Measurements from ENCODE around the gene B4GALNT1.
"Not testable (repeated sequence)": the region's sequence is repeated elsewhere in the genome, so short reads cannot be mapped to it uniquely, and the experiment has no call there.

The B4GALNT1 gene

DNA sequence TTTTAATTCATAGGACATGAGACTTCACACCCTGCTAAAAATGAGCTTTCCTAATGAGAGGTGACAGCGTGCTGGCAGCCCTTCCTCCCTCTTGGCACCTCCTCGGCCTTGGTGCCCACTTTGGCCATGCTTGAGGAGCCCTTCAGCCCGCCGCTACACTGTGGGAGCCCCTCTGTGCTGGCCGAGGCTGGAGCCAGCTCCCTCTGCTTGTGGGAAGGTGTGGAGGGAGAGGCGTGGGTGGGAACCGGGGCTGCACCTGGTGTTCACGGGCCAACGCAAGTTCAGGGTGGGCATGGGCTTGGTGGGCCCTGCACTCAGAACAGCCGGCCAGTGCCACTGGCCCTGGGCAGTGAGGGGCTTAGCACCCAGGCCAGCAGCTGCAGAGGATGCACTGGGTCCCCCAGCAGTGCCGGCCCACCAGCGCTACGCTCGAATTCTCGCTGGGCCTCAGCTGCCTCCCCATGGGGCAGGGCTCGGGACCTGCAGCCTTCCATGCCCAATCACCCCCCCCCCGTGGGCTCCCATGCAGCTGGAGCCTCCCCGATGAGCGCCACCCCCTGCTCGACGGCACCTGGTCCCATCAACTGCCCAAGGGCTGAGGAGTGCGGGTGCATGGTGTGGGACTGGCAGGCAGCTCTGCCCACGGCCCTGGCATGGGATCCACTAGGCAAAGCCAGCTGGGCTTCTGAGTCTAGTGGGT is 22.7 kb upstream of the B4GALNT1 start:
- in situ Hi-C loops (cut with HindIII; ENCODE audit: low pct_ligation_motif_present, low sequenced_read_pairs): no loop called here
- Histone ChIP-seq H3K36me3 (replicated peaks) (no peaks in the 10 kb centered on the region), H3K4me3 (ENCODE audit: low read depth, low read length) (no peak overlapping the region), H3K27ac (no peak overlapping the region), H3K27me3 (replicated peaks) (no peaks in the 10 kb centered on the region)
- no peak for DNase-seq
- TF ChIP-seq CTCF (IDR thresholded peaks at IDR 0.05; ENCODE audit: low read depth, low read length, missing control alignments): no peak

GRCh38 chr12:57654042-57654441 is 21.0 kb upstream of the B4GALNT1 start:
- in situ Hi-C loops (cut with HindIII; ENCODE audit: low pct_ligation_motif_present, low sequenced_read_pairs): no loop called here
- TF ChIP-seq CTCF (IDR thresholded peaks at IDR 0.05; ENCODE audit: low read depth, low read length, missing control alignments): no peak
- no peak for DNase-seq

GRCh38 chr12:57646659-57647049 is 13.7 kb upstream of the B4GALNT1 start:
- H3K27ac ChIP-seq; in situ Hi-C loops (cut with HindIII; ENCODE audit: low pct_ligation_motif_present, low sequenced_read_pairs); DNase-seq; H3K27me3 ChIP-seq (replicated peaks); H3K36me3 ChIP-seq (replicated peaks); H3K4me3 ChIP-seq (ENCODE audit: low read depth, low read length): not testable (repeated sequence)

More at GRCh38 chr12:57654042-57654441, 21.0 kb upstream of the B4GALNT1 start:
- H3K27ac ChIP-seq: no peak overlapping the region
- H3K4me3 ChIP-seq (ENCODE audit: low read depth, low read length): no peak overlapping the region
- H3K27me3 ChIP-seq (replicated peaks): no peaks in the 10 kb centered on the region
- no peaks in the 10 kb centered on the region for H3K36me3 ChIP-seq (replicated peaks)

- H3K27ac ChIP-seq; H3K36me3 ChIP-seq (replicated peaks); DNase-seq; H3K27me3 ChIP-seq (replicated peaks); H3K4me3 ChIP-seq (ENCODE audit: low read depth, low read length); in situ Hi-C loops (cut with HindIII; ENCODE audit: low pct_ligation_motif_present, low sequenced_read_pairs): not testable (repeated sequence)
These were observed 13.1 kb upstream of the B4GALNT1 start for GRCh38 chr12:57645990-57646658.

- no peak for TF ChIP-seq CTCF (IDR thresholded peaks at IDR 0.05; ENCODE audit: low read depth, low read length, missing control alignments)
- H3K27ac ChIP-seq: no peak overlapping the region
- H3K36me3 ChIP-seq (replicated peaks): no peaks in the 10 kb centered on the region
- H3K4me3 ChIP-seq (ENCODE audit: low read depth, low read length): no peak overlapping the region
- H3K27me3 ChIP-seq (replicated peaks): peaks cover 2% of the 10 kb centered on the region
- in situ Hi-C loops (cut with HindIII; ENCODE audit: low pct_ligation_motif_present, low sequenced_read_pairs): no loop called here
- no peak for DNase-seq
These were observed 8.9 kb upstream of the B4GALNT1 start for GRCh38 chr12:57641699-57642442.

GRCh38 chr12:57640175-57641042 is 7.4 kb upstream of the B4GALNT1 start:
- in situ Hi-C loops (cut with HindIII; ENCODE audit: low pct_ligation_motif_present, low sequenced_read_pairs): no loop called here
- no peak for DNase-seq
- no peak for TF ChIP-seq CTCF (IDR thresholded peaks at IDR 0.05; ENCODE audit: low read depth, low read length, missing control alignments)

More at GRCh38 chr12:57640175-57641042, 7.4 kb upstream of the B4GALNT1 start:
- Histone ChIP-seq H3K4me3 (ENCODE audit: low read depth, low read length) (no peak overlapping the region), H3K36me3 (replicated peaks) (no peaks in the 10 kb centered on the region), H3K27ac (no peak overlapping the region), H3K27me3 (replicated peaks) (peaks cover 2% of the 10 kb centered on the region)
